Transverse colon (tissue), 4 donors: Measurements from ENCODE around the gene GLRX3.

ENCODE experiments used
- CTCF ChIP-seq, 5 experiments: fragments of 200-600 bp in 3 of 5; fragments of 450-650 bp in 2 of 5; sonication (generic) in 3 of 5; IDR thresholded peaks; 1 replicate in 2 of 5; 2 replicates in 3 of 5; pipeline ENCODE4 v1.5.1; 2016 to 2017; ENCODE audit warnings: antibody characterized with exemption in 5 of 5, inconsistent platforms in 3 of 5, mild to moderate bottlenecking in 2 of 5, moderate library complexity in 1 of 5
- EP300 ChIP-seq: sonication (generic); formaldehyde crosslinking; IDR thresholded peaks from one replicate; pipeline ENCODE4 v1.6.1; 2017; ENCODE audit warnings: antibody characterized with exemption, low read depth
- POLR2A ChIP-seq: fragments of 450-650 bp; IDR thresholded peaks from one replicate; pipeline ENCODE4 v1.6.1; 2016; ENCODE audit warnings: antibody characterized with exemption, mild to moderate bottlenecking, moderate library complexity
- POLR2AphosphoS5 ChIP-seq, 3 donors: sonication (generic); formaldehyde crosslinking; IDR thresholded peaks; one replicate each; pipeline ENCODE4 v1.6.1; 2016; ENCODE audit warnings: antibody characterized with exemption in 3 of 3

- TF ChIP-seq CTCF (IDR thresholded peaks at IDR 0.05) (no peak), EP300 (no peak), POLR2A (no peak), POLR2AphosphoS5 (IDR thresholded peaks at IDR 0.05) (no peak)
These were observed 24.6 kb downstream of the GLRX3 start for GRCh38 chr10:130160775-130161174.
